Psoas muscle (tissue), 8 donors: ENCODE data around the gene TRPM2. TPM values are rescaled to one million over a fixed set of nuclear protein-coding genes. Genes with fewer than 3 reads are reported as not detected.
A peak's percentile ranks its signal among the peaks of the same experiment; 100 is the strongest.

Experiments
- ATAC-seq, 4 donors: fragments of 200-7000 bp; cut with Tn5 transposase; one replicate each; pipeline ENCODE4 v1.9.1; 2020; ENCODE audit warnings: moderate library complexity in 3 of 4, mild to moderate bottlenecking in 2 of 4
- DNase-seq, 2 donors: peaks; one replicate each; pipeline ENCODE4 v3.0.0-alpha.2; 2020
- H3K27ac ChIP-seq: fragments of 200-600 bp; one replicate; pipeline ENCODE4 v1.8.0; 2022
- H3K27me3 ChIP-seq, 3 donors: fragments of 200-600 bp in 1 of 3; one replicate each; pipeline versions ENCODE4 v1.6.1 to v1.8.0; 2013 to 2022; ENCODE audit warnings: low read length in 2 of 3, mild to moderate bottlenecking in 2 of 3, moderate library complexity in 1 of 3; ENCODE audit not compliant: insufficient read depth in 3 of 3
- H3K36me3 ChIP-seq, 2 donors: fragments of 200-600 bp in 1 of 2; one replicate each; pipeline versions ENCODE4 v1.6.1 to v1.8.0; 2013 to 2022; ENCODE audit warnings: low read depth in 1 of 2, mild to moderate bottlenecking in 1 of 2, moderate library complexity in 1 of 2; ENCODE audit not compliant: insufficient read depth in 1 of 2
- H3K4me1 ChIP-seq: fragments of 200-600 bp; one replicate; pipeline ENCODE4 v1.8.0; 2022
- H3K4me3 ChIP-seq: fragments of 200-600 bp; one replicate; pipeline ENCODE4 v1.8.0; 2022; ENCODE audit warnings: mild to moderate bottlenecking
- H3K9me3 ChIP-seq: fragments of 200-600 bp; one replicate; pipeline ENCODE4 v1.8.0; 2022
- WGBS, 3 donors: extraction: QIAGEN DNeasy Blood & Tissue Kit; methylation state at CpG; one replicate each; pipeline versions ENCODE4 v1.1.6 to v1.1.7; 2013; 5-methylcytosine and 5-hydroxymethylcytosine counted together
- intact Hi-C, 2 donors: fragments of 100-400 bp; cut with DNase I; formaldehyde crosslinking; loops; one replicate each; pipeline versions ENCODE4 v1.11.0 to v1.14.2; 2022
- polyA plus RNA-seq, 3 donors: library from polyadenylated mRNA; stranded (reverse); fragments of 200-250 nt; gene quantifications; one replicate each; pipeline ENCODE4 v1.2.3, GENCODE V29; 2013
- total RNA-seq, 4 donors: library from RNA; stranded (reverse); fragmentation: NEBNext Ultra II Directional in 2 of 4; extraction: Animal tissue kit (Norgen Biotek cat#: 25700) in 2 of 4; gene quantifications; one replicate each; pipeline versions ENCODE4 v1.2.1 to v1.2.4, GENCODE V29; 2021 to 2023
- TF ChIP-seq, protein P1 (sequence below): fragments of 200-600 bp; IDR thresholded peaks from one replicate; pipeline ENCODE4 v1.8.0; 2022; ENCODE audit warnings: antibody characterized with exemption
- donor health status: healthy with polysubstance abuse.
- donor health status: DM: no; HTN: no; CAD: no; lungs with moderate emphysema.
- donor health status: Bipolar disorder and iron deficiency.
- donor health status: healthy.
- donor health status: DM: yes; HTN: yes; CAD: no.
- donor health status: DM: no; HTN: no; CAD: no.
- donor health status: DM: no; HTN: no; CAD: no.
- donor health status: DM: yes; HTN: yes; CAD: no.

TRPM2 gene
- total and polyA plus RNA-seq, 7 donors = 0.08 to 1.7 (median 0.76) TPM

DNA sequence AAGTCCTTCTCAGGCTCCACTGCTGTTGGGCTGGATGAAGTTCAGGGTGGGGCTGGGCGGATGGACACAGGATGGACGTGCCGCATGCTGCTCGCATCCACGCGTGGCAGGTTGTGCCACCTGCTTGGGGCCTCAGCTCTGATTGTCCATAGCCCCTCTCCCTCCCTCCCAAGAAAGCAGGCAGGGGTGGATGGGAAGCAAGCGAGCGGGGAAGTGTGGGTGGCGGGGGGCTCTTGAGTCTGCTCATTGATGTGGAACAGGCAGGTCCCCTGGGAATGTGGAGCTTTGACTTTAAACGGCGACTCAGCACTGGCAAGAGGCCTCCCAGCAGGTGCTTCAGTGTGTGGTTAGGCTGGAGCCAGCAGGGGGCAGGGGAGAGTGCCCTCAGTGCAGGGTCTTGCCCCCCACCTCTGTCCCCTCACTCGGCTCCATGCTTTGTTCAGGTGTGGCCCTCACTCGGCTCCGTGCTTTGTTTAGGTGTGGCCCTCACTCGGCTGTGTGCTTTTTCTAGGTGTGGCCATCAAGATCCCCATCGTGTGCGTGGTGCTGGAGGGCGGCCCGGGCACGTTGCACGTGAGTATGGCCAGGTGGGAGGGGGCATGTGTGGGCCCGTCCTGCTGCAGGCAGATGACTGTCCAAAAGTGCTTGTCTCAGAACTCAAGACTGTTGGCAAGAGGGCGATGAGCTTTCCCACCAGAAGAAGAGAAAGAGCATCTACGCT is 23.9 kb downstream of the TRPM2 start:
- intact Hi-C loops = no loop called here
- H3K4me1 ChIP-seq = no peaks in the 10 kb centered on the region
- H3K27me3 ChIP-seq = peaks cover 0 to 55% (median 18%) of the 10 kb centered on the region in 3 donors
- TF ChIP-seq, protein P1, sequence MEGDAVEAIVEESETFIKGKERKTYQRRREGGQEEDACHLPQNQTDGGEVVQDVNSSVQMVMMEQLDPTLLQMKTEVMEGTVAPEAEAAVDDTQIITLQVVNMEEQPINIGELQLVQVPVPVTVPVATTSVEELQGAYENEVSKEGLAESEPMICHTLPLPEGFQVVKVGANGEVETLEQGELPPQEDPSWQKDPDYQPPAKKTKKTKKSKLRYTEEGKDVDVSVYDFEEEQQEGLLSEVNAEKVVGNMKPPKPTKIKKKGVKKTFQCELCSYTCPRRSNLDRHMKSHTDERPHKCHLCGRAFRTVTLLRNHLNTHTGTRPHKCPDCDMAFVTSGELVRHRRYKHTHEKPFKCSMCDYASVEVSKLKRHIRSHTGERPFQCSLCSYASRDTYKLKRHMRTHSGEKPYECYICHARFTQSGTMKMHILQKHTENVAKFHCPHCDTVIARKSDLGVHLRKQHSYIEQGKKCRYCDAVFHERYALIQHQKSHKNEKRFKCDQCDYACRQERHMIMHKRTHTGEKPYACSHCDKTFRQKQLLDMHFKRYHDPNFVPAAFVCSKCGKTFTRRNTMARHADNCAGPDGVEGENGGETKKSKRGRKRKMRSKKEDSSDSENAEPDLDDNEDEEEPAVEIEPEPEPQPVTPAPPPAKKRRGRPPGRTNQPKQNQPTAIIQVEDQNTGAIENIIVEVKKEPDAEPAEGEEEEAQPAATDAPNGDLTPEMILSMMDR = no peak
- no peak overlapping the region for H3K27ac ChIP-seq
- no peak for ATAC-seq
- peak in 1 of 2 donors; percentile 29 for DNase-seq
- H3K36me3 ChIP-seq = no peaks in the 10 kb centered on the region
- no peaks in the 10 kb centered on the region for H3K9me3 ChIP-seq
- H3K4me3 ChIP-seq = no peak overlapping the region
- 56 to 60% (median 57%) methylated on average over 24 of the region's 24 CpGs for WGBS, 3 donors

DNA sequence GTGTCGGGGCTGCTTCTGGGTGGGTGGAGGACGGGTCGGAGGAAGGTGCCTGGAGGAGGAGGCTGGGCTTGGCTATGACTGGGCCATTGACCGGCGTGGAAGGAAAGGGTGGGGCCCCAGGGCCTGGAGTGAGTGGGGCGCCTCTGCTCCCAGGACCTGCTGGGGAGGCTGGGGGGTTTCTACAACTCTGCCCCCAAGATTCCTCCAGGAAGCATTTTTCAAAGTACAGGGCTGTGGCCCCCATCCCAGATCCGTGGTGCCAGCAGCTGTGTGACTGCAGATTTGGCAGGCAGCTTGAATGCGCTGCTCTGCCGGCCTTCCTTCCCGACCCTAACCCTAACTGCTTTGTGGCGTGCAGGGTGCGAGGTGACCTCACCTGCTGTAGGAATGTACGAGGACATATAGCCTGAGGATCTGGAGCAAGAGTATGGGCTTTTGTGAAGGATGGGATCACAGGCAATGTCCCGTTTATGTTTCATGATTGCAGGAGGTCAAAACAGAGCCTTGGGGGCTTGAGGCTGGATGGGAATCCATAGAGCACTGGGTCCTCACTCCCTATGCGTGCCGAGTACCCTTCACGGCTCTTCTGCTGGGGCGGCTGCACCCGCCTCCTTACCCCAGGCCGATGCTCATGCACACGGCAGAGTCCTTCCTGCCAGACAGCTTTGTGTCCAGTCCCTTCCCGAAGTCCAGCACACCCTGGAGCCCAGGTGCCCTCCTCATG is 24.7 kb downstream of the TRPM2 start:
- Histone ChIP-seq H3K4me1 (no peaks in the 10 kb centered on the region), H3K4me3 (no peak overlapping the region), H3K36me3 (no peaks in the 10 kb centered on the region), H3K27ac (no peak overlapping the region), H3K9me3 (no peaks in the 10 kb centered on the region), H3K27me3 (peaks cover 0 to 49% (median 18%) of the 10 kb centered on the region in 3 donors)
- DNase-seq = peak in 1 of 2 donors; percentile 35
- no peak for ATAC-seq
- intact Hi-C loops = no loop called here
- 57 to 65% (median 58%) methylated on average over 21 to 22 of the region's 22 CpGs for WGBS, 3 donors
- TF ChIP-seq, protein P1 = no peak

DNA sequence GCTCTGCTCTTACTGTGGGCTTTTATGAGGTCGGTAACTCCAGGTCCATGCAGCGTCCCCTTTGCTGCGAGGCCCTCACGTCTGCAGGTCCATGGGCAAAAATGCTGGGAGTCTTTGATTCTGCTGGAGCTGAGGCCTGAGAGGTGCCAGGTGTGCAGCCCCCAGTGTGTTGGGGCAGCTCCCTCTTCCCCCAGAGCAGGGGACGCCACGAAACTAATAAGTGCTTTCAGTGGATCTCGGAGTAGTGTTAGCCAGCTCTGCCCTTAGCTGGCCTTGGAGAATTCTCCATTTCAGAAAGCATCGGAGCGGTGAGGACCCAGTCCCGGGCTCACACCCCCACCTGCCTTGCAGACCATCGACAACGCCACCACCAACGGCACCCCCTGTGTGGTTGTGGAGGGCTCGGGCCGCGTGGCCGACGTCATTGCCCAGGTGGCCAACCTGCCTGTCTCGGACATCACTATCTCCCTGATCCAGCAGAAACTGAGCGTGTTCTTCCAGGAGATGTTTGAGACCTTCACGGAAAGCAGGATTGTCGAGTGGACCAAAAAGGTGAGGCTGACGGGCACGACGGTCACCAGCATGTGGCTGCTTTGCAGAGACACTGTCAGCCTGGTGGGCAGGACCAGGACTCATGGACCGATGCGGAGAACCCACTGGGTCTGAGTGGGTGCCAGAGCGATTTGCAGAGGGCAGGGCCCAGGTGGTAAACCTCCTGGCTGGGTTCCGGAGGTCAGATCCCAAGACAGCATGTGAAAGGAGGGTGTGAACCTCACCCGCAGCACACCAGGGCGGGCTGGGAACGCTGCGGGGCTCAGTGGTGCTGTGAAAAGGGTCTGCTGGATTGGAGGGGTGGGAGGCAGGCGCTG is 25.5 kb downstream of the TRPM2 start:
- Histone ChIP-seq H3K27me3 (peaks cover 0 to 49% (median 18%) of the 10 kb centered on the region in 3 donors), H3K4me1 (no peaks in the 10 kb centered on the region), H3K4me3 (no peak overlapping the region), H3K27ac (no peak overlapping the region), H3K36me3 (no peaks in the 10 kb centered on the region), H3K9me3 (peaks cover 4% of the 10 kb centered on the region)
- intact Hi-C loops = no loop called here
- ATAC-seq (no peak), DNase-seq (peak in 1 of 2 donors; percentile 28)
- 87 to 89% (median 88%) methylated on average over 31 to 34 of the region's 34 CpGs for WGBS, 3 donors
- TF ChIP-seq, protein P1 = no peak

DNA sequence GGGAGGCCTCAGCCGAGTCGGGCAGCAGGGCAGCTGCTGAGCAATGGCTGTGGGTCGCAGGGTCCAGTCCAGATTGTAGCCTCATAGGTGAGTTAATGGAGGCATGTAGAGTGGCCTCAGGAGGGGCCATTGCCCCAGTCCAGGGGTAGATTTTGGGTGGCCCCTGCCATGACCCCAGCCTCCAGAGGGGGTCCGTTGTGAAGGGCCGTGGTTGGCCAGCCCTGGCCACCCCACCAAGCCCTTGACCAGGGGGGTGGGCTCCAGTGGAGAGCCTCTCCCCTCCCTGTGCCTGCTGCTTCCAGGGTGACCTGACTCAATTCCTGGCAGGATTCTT is 26.1 kb downstream of the TRPM2 start:
- Histone ChIP-seq H3K4me3 (no peak overlapping the region), H3K27ac (no peak overlapping the region), H3K4me1 (no peaks in the 10 kb centered on the region), H3K36me3 (no peaks in the 10 kb centered on the region), H3K27me3 (peaks cover 0 to 49% (median 18%) of the 10 kb centered on the region in 3 donors), H3K9me3 (peaks cover 4% of the 10 kb centered on the region)
- ATAC-seq (no peak), DNase-seq (peak in 1 of 2 donors; percentile 8)
- intact Hi-C loops = no loop called here
- 77 to 88% (median 80%) methylated on average over 5 of the region's 5 CpGs for WGBS, 3 donors
- TF ChIP-seq, protein P1 = no peak
